ENCODE measurements around the gene ADPRM. TPM values are rescaled to one million over a fixed set of nuclear protein-coding genes. Genes with fewer than 3 reads are reported as not detected.
A peak's percentile ranks its signal among the peaks of the same experiment; 100 is the strongest.
"Not testable (repeated sequence)": the region's sequence is repeated elsewhere in the genome, so short reads cannot be mapped to it uniquely, and the experiment has no call there.

Gene ADPRM
- polyA plus RNA-seq, 3 donors, result 17.1 to 20.9 (median 18.1) TPM

GRCh38 chr17:10698096-10698818, 863 bp downstream of the ADPRM start:
- DNase-seq (ENCODE audit: low read depth in 3 of 3, low spot score in 2 of 3), result peak in 1 of 3 donors; percentile 15

GRCh38 chr17:10699856-10700255, 2.5 kb downstream of the ADPRM start:
- no peak for DNase-seq (ENCODE audit: low read depth in 3 of 3, low spot score in 2 of 3)

GRCh38 chr17:10702574-10702973, 5.2 kb downstream of the ADPRM start:
- no peak for DNase-seq (ENCODE audit: low read depth in 3 of 3, low spot score in 2 of 3)

- DNase-seq (ENCODE audit: low read depth in 3 of 3, low spot score in 2 of 3), result no peak
Measured at GRCh38 chr17:10705727-10706126, 8.3 kb downstream of the ADPRM start.

GRCh38 chr17:10713318-10713717, 15.9 kb downstream of the ADPRM start:
- DNase-seq (ENCODE audit: low read depth in 3 of 3, low spot score in 2 of 3), result no peak

GRCh38 chr17:10716218-10716617, 18.8 kb downstream of the ADPRM start:
- DNase-seq (ENCODE audit: low read depth in 3 of 3, low spot score in 2 of 3), result no peak

- DNase-seq (ENCODE audit: low read depth in 3 of 3, low spot score in 2 of 3), result no peak
Measured at GRCh38 chr17:10718547-10718946, 21.2 kb downstream of the ADPRM start.

- DNase-seq (ENCODE audit: low read depth in 3 of 3, low spot score in 2 of 3), result no peak
Measured at GRCh38 chr17:10724546-10725195, 27.3 kb downstream of the ADPRM start.

- no peak for DNase-seq (ENCODE audit: low read depth in 3 of 3, low spot score in 2 of 3)
Measured at GRCh38 chr17:10725262-10725661, 27.9 kb downstream of the ADPRM start.

GRCh38 chr17:10726196-10726595, 28.8 kb downstream of the ADPRM start:
- no peak for DNase-seq (ENCODE audit: low read depth in 3 of 3, low spot score in 2 of 3)

GRCh38 chr17:10727192-10727591, 29.8 kb downstream of the ADPRM start:
- DNase-seq (ENCODE audit: low read depth in 3 of 3, low spot score in 2 of 3), result no peak

GRCh38 chr17:10728331-10728892, 31.0 kb downstream of the ADPRM start:
- DNase-seq (ENCODE audit: low read depth in 3 of 3, low spot score in 2 of 3), result no peak

GRCh38 chr17:10729334-10730193, 32.2 kb downstream of the ADPRM start, which contains the start of gene TMEM220:
TMEM220 (minus strand) TSS chr17:10730023; CDS start chr17:10729851, 172 bp downstream.
- peak in 2 of 3 donors; percentile 57 to 76 for DNase-seq (ENCODE audit: low read depth in 3 of 3, low spot score in 2 of 3)

GRCh38 chr17:10730247-10730646, 32.9 kb downstream of the ADPRM start:
- not testable (repeated sequence) for DNase-seq (ENCODE audit: low read depth in 3 of 3, low spot score in 2 of 3)

- no peak for DNase-seq (ENCODE audit: low read depth in 3 of 3, low spot score in 2 of 3)
Measured at GRCh38 chr17:10731408-10731879, 34.0 kb downstream of the ADPRM start.

- DNase-seq (ENCODE audit: low read depth in 3 of 3, low spot score in 2 of 3), result not testable (repeated sequence)
Measured at GRCh38 chr17:10732121-10732520, 34.7 kb downstream of the ADPRM start.

- no peak for DNase-seq (ENCODE audit: low read depth in 3 of 3, low spot score in 2 of 3)
Measured at GRCh38 chr17:10733666-10734065, 36.3 kb downstream of the ADPRM start.

- no peak for DNase-seq (ENCODE audit: low read depth in 3 of 3, low spot score in 2 of 3)
Measured at GRCh38 chr17:10735251-10735650, 37.9 kb downstream of the ADPRM start.

GRCh38 chr17:10735821-10736220, 38.4 kb downstream of the ADPRM start:
- DNase-seq (ENCODE audit: low read depth in 3 of 3, low spot score in 2 of 3), result no peak

- DNase-seq (ENCODE audit: low read depth in 3 of 3, low spot score in 2 of 3), result no peak
Measured at GRCh38 chr17:10737168-10737622, 39.8 kb downstream of the ADPRM start.

GRCh38 chr17:10737736-10738135, 40.3 kb downstream of the ADPRM start:
- DNase-seq (ENCODE audit: low read depth in 3 of 3, low spot score in 2 of 3), result no peak

Data from right renal cortex interstitium (tissue), 3 donors.